ENCODE results near the gene RALGPS1.
A peak's percentile ranks its signal among the peaks of the same experiment; 100 is the strongest.

RALGPS1 gene

DNA sequence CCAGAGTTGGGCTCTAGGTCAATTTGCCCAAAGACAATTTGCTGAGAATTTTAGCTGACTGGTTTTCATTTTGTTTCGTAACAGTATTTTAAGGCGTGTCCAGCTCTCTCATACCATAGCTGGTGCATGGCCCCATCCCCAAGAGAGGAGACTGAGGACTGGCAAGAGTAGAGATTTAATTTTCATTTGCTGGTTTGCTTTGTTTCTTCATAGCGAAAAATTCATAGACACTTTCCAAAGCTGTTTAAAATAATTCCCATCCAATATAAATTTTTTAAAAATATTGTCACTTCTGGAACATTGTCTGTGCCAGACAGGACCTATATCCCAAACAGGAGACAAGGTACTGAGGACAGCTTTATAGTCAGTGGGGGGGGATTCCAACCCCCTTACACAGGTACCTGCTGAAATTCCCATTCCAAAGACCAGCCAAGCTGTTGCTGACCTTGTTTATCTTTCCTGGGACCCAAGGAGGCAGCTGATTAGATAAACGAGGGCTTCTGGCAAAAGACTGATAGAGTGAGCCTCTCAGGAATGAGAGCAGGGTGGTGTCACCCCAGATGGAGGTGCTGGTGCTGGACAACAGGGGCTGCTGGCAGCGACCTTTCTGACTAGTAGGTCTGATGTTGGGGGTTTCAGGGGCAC lies 214.6 kb downstream of the RALGPS1 start:
- DNase-seq, result no peak

- DNase-seq, result no peak
Observed at GRCh38 chr9:127129718-127130085, 215.1 kb downstream of the RALGPS1 start.

DNA sequence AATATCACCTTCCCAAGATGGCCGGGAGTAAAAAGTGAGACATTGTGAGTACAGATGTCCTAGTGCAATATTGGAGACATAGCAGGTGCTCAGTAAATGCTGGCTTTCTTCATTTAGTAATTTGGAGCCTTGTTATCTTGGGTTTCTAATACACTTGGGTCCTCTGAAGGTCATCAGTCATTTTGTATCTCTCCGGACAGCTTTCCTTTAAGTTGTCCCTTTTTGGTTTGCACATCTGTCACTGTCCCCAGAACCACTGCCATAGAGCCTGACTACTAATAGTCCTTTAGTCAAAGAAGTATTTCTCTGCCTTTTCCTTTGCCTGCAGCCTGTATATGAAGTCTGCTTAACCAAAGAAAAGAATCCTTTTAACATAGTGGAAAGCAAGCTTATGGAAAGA lies 215.7 kb downstream of the RALGPS1 start:
- no peak for DNase-seq

DNA sequence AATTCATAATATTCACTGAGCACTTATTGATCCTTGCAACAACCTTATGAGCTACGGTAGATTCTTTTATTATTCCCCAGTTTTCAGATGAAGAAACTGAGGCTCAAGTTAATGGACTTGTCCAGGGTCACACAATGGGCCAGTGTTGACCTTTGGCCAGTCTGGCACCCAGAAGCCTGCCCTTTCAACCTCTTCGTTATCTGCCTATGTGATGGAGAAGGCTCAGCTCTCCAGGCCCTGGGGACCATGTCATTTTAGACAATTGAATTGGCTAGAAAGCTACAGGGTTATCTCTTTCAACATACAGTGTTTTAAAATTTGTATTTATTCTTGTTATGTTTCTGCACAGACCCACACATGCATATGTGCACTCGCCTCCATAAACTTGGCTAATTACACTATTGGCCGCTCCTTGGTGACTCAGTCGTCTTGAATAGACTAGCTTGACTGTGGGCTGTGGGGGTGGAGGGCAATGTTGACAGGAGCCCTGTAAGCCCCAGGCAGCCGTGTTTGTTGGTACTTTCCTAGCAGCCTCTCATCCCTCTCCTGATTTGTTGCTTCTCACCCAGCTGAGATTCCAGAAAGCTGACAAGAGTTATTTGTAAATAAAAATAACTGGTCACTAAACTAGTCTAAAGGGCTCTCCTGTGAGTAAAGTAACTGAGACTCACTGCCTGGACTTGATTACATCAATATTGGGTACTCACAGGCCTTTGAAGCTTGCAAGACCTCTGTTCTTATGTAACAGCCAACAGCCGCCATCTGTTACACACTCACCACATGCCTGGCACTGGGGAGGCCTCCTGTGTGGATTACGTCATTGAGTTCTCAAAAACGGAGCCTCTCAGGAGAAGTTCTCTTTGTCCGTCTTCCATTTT lies 216.3 kb downstream of the RALGPS1 start:
- DNase-seq, result peak; percentile 65

- DNase-seq, result no peak
Observed at GRCh38 chr9:127131871-127132270, 217.3 kb downstream of the RALGPS1 start.

GRCh38 chr9:127132375-127132774 lies 217.8 kb downstream of the RALGPS1 start:
- no peak for DNase-seq

DNA sequence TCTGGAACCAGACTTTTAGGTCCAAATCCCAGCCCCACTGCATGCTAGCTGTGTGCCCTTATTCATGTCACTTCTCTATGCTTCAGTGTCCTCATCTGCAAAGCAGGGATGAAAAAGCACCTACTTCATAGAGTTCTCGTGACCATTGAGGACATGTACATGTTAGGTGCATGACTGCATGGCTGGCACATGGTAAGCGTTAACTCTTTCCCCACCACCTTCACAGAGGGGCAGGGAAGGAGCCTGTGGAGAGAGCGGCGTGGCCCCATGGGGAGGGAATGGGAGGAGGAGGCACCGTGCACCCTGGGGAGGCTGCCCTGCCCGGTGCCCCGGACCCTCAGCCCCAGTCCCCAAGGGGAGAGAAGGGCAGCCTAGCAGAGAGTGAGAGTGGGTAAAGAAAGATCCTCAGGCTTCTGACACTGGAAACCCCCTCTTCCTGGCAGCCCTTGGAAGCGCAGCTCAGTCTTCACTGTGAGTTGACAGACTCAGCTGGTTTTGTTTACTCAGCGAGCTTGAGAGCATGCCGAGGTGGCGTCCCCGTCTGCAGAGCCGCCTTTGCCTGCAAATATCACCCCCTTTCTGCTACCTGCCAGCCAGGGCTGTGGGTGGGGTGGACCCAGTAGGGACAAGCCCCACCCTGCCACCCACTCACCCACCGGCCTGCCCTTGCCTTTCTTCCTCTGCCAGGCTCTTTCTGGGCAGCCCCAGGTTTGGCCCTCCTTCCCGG lies 218.5 kb downstream of the RALGPS1 start:
- no peak for DNase-seq

DNA sequence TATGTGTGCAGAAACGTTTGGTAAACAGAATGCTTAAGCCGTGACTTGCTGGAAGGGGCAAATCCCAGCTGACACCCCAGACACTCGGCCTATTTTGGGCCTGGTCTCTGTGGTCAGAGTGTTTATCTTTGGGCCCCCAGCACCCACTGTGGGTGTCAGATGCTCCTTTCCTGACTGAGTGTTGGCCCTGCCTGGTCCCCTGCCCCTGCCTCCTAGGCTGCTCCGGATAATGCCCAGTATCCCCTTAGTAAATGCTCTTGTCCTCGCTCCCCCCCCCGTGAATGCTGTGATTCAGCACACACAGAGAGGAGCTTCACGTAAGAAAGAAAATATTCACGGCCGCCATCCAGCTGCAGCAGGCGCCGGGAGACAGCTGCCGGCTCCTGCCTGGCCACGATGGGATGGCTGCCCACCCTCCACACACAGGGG lies 219.2 kb downstream of the RALGPS1 start:
- DNase-seq, result no peak

- no peak for DNase-seq
Observed at GRCh38 chr9:127135056-127135745, 220.6 kb downstream of the RALGPS1 start.

- DNase-seq, result no peak
Observed at GRCh38 chr9:127136081-127136879, 221.7 kb downstream of the RALGPS1 start.

- no peak for DNase-seq
Observed at GRCh38 chr9:127136880-127137639, 222.5 kb downstream of the RALGPS1 start.

DNA sequence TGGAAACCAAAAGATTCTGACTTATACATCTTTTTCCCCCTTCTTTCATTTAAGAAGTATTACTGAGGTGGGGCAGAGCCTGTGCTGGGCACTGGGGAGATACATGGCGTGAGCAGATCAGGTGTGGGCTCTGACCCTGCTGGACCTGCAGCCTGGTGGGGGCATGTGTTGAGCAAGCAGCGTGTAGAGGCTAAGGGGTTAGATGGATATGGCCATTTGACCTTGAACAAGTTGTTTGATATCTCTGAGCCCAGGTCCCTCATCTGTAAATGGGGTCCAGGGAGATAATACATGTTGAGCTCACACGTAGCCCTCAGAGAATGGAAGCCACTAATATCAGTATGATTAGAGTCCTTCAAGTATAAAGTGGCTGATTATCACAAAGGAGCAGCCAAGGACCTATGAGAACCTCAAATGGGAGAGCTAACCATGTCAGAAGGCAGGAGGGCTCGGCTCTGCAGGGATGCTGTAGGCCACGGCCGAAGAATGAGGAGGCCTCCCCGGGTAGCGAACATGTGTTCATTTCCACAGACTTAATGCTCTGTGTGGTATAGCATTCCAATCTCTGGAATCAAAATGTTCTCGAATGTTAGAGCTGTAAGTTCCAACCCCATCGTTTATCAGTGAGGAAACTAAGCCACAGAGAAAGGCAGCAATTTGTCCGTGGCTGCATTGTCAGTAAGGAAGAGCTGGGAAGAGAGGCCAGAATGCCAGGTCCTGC lies 223.2 kb downstream of the RALGPS1 start:
- no peak for DNase-seq

- no peak for DNase-seq
Observed at GRCh38 chr9:127138444-127138843, 223.9 kb downstream of the RALGPS1 start.

DNA sequence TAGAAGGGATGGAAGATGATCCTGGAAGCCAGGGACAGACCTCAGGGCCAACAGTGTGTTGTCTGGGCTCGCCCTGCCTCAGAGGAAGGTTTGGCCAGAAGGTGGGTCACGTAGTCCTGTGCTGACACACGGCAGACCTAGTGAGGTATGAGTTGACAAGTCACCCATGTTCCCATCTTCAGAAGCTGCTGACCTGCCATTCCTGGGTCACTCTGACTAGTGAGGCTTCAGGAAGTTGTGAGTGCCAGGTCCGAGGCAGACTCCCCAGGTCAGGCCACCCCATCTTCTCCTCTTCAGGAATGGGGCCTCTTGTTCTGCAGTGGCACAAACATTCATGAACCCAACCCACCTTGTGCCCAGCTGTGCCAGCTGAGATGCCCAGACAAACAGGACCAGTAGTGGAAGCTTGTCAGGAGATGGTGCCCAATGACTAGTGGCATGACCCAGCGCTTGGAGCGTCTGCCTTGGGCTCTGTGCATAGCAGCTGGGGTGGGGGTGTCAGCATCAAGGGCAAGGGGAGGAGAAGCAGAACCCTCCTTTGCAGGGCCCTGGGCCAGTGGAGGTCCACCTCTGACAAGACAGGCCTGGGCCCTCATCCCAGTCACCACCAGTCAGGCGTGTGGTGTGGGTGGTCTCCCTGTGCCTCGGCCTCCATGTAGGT lies 224.6 kb downstream of the RALGPS1 start:
- no peak for DNase-seq

GRCh38 chr9:127139775-127140174 lies 225.2 kb downstream of the RALGPS1 start:
- no peak for DNase-seq

DNA sequence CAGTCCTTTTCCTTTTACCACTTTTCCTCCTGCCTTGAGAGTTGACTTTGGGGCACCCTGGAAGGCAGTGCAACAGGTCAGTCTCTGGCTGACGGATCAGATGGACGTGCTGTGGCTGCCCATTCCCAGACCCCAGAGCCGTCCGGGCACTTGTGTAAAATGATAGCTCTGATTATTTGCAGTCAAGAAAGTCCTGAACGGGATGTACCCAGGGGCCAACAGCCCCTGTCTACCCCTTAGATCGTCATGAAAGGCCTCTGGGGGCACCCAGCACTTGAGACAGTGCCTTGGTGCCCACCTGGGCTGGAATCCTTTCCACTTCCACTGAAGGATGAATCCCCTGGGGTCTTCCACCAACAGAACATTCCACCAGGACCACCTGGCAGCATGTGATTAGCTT lies 225.6 kb downstream of the RALGPS1 start:
- DNase-seq, result no peak

- no peak for DNase-seq
Observed at GRCh38 chr9:127140842-127141675, 226.5 kb downstream of the RALGPS1 start.

GRCh38 chr9:127142291-127142690 lies 227.7 kb downstream of the RALGPS1 start:
- no peak for DNase-seq

- DNase-seq, result no peak
Observed at GRCh38 chr9:127142931-127143464, 228.4 kb downstream of the RALGPS1 start.

All from SIG-M5 (cell line).